A549 (cell line): ENCODE results near the gene PRSS27. TPM values are rescaled to one million over a fixed set of nuclear protein-coding genes. Genes with fewer than 3 reads are reported as not detected.

Source experiments
- ATAC-seq, 2 experiments: fragments of 200-7000 bp in 1 of 2; fragments of >200 bp in 1 of 2; cut with Nextera tagmentation in 1 of 2; cut with Tn5 transposase in 1 of 2; 3 replicates each; pipeline versions ENCODE4 v1.8.0 to v1.9.1; 2018 to 2020; ENCODE audit warnings: mild to moderate bottlenecking in 1 of 2, moderate library complexity in 1 of 2
- CTCF ChIA-PET: fragments of 300-600 bp; sonication (Branson Sonifier 250); formaldehyde crosslinking; extraction: SDS; loops from one replicate; lab custom pipeline; 2021; ENCODE audit warnings: antibody characterized with exemption, inconsistent platforms; lab: Yijun Ruan, JAX
- POLR2A ChIA-PET: fragments of 350-600 bp; formaldehyde crosslinking; extraction: SDS; loops from one replicate; lab custom pipeline; 2021; ENCODE audit warnings: antibody characterized with exemption, inconsistent platforms; lab: Yijun Ruan, JAX
- DNase-seq, 2 experiments: peaks; one replicate each; pipeline versions ENCODE4 v3.0.0 to v3.0.0-alpha.2; 2011 to 2016; ENCODE audit warnings: low read depth in 1 of 2, low spot score in 1 of 2
- FAIRE-seq: peaks from 2 replicates; lab custom pipeline; 2011; peaks lifted over from hg19 to GRCh38; lab: Jason Lieb, UNC
- H3K27ac ChIP-seq, 2 experiments: fragments of >200 bp; sonication (Bioruptor Twin); formaldehyde crosslinking; 3 replicates each; pipeline ENCODE4 v1.5.1; 2016 to 2017
- H3K4me1 ChIP-seq: fragments of >200 bp; sonication (Bioruptor Twin); formaldehyde crosslinking; 3 replicates; pipeline ENCODE4 v1.6.1; 2016
- H3K4me2 ChIP-seq: fragments of >200 bp; sonication (Bioruptor Twin); formaldehyde crosslinking; 3 replicates; pipeline ENCODE4 v1.6.1; 2016
- H3K4me3 ChIP-seq: fragments of >200 bp; sonication (Bioruptor Twin); formaldehyde crosslinking; 3 replicates; pipeline ENCODE4 v1.5.1; 2016
- H3K9me3 ChIP-seq: fragments of >200 bp; sonication (Bioruptor Twin); formaldehyde crosslinking; 3 replicates; pipeline ENCODE4 v1.6.1; 2016
- BHLHE40 ChIP-seq: IDR thresholded peaks from 2 replicates; pipeline ENCODE4 v1.6.1; 2012; ENCODE audit warnings: low read depth, low read length, inconsistent platforms
- CBX2 ChIP-seq: fragments of 200-600 bp; sonication (generic); IDR thresholded peaks from 2 replicates; pipeline ENCODE4 v1.6.1; 2016; ENCODE audit warnings: low read depth, mild to moderate bottlenecking, borderline replicate concordance
- CBX8 ChIP-seq: fragments of 200-600 bp; sonication (generic); IDR thresholded peaks from 2 replicates; pipeline ENCODE4 v1.6.1; 2016
- CEBPB ChIP-seq, 2 experiments: fragments of >200 bp in 1 of 2; sonication (Bioruptor Twin) in 1 of 2; formaldehyde crosslinking in 1 of 2; IDR thresholded peaks; 2 replicates each; pipeline ENCODE4 v1.6.1; 2012 to 2016
- CHD4 ChIP-seq: fragments of 200-600 bp; sonication (generic); IDR thresholded peaks from 2 replicates; pipeline ENCODE4 v1.6.1; 2016; ENCODE audit warnings: antibody characterized with exemption, mild to moderate bottlenecking, borderline replicate concordance
- EHF ChIP-seq: fragments of 250-450 bp; sonication (Bioruptor Pico); IDR thresholded peaks from 2 replicates; pipeline ENCODE4 v1.5.0; 2020; ENCODE audit warnings: mild to moderate bottlenecking
- EHMT2 ChIP-seq: fragments of 200-600 bp; sonication (generic); IDR thresholded peaks from 2 replicates; pipeline ENCODE4 v1.6.1; 2016; ENCODE audit warnings: antibody characterized with exemption, low read depth, mild to moderate bottlenecking, moderate library complexity
- FOXS1 ChIP-seq: fragments of 250-450 bp; sonication (Bioruptor Pico); IDR thresholded peaks from 2 replicates; pipeline ENCODE4 v1.5.0; 2020; ENCODE audit warnings: mild to moderate bottlenecking, moderate library complexity
- GATA3 ChIP-seq: IDR thresholded peaks from 2 replicates; pipeline ENCODE4 v1.6.1; 2012; ENCODE audit warnings: borderline replicate concordance
- HES2 ChIP-seq: fragments of >200 bp; sonication (Bioruptor Twin); formaldehyde crosslinking; IDR thresholded peaks from 2 replicates; pipeline ENCODE4 v1.6.1; 2016
- HMGXB4 ChIP-seq: fragments of 250-450 bp; sonication (Bioruptor Pico); IDR thresholded peaks from 2 replicates; pipeline ENCODE4 v1.5.0; 2021; ENCODE audit warnings: mild to moderate bottlenecking, moderate library complexity, borderline replicate concordance
- HOXB13 ChIP-seq: fragments of 250-450 bp; sonication (Bioruptor Pico); IDR thresholded peaks from 2 replicates; pipeline ENCODE4 v1.5.0; 2020; ENCODE audit warnings: low read depth, mild to moderate bottlenecking, moderate library complexity
- MAX ChIP-seq: IDR thresholded peaks from 2 replicates; pipeline ENCODE4 v1.6.1; 2012
- MYC ChIP-seq: IDR thresholded peaks from 2 replicates; pipeline ENCODE4 v1.6.1; 2012; ENCODE audit warnings: mild to moderate bottlenecking, inconsistent platforms, low read length, improper control_type of control experiment, borderline replicate concordance
- NFE2L2 ChIP-seq: fragments of 150-350 bp; conservative IDR thresholded peaks from 2 replicates; pipeline ENCODE4 v1.6.1; 2014; ENCODE audit warnings: low read length
- PHF8 ChIP-seq: fragments of 200-600 bp; sonication (generic); IDR thresholded peaks from 2 replicates; pipeline ENCODE4 v1.6.1; 2016; ENCODE audit warnings: low read depth, mild to moderate bottlenecking, antibody characterized with exemption, moderate library complexity, borderline replicate concordance
- POLR2A ChIP-seq: IDR thresholded peaks from 2 replicates; pipeline ENCODE4 v1.6.1; 2012; ENCODE audit warnings: mild to moderate bottlenecking, low read length
- POLR2AphosphoS2 ChIP-seq: conservative IDR thresholded peaks from 2 replicates; pipeline ENCODE4 v1.6.1; 2012; ENCODE audit warnings: low read length, improper control_type of control experiment, inconsistent platforms
- RAD21 ChIP-seq, 2 experiments: fragments of >200 bp in 1 of 2; sonication (Bioruptor Twin) in 1 of 2; formaldehyde crosslinking in 1 of 2; IDR thresholded peaks in 1 of 2; conservative IDR thresholded peaks in 1 of 2; 2 replicates in 1 of 2; 3 replicates in 1 of 2; pipeline ENCODE4 v1.6.1; 2012 to 2018; ENCODE audit warnings: inconsistent platforms in 1 of 2
- RFX5 ChIP-seq: fragments of 450-650 bp; IDR thresholded peaks from 2 replicates; pipeline ENCODE4 v1.7.1; 2014; ENCODE audit warnings: antibody characterized with exemption, mild to moderate bottlenecking, moderate library complexity
- RNF2 ChIP-seq: fragments of 200-600 bp; sonication (generic); IDR thresholded peaks from 2 replicates; pipeline ENCODE4 v1.6.1; 2016; ENCODE audit warnings: low read depth, mild to moderate bottlenecking, antibody characterized with exemption, moderate library complexity, borderline replicate concordance
- SREBF2 ChIP-seq: fragments of 450-650 bp; IDR thresholded peaks from 2 replicates; pipeline ENCODE4 v1.6.1; 2014; ENCODE audit warnings: mild to moderate bottlenecking, moderate library complexity
- USF2 ChIP-seq: fragments of 450-650 bp; IDR thresholded peaks from 2 replicates; pipeline ENCODE4 v1.6.1; 2014; ENCODE audit warnings: antibody characterized with exemption
- ZFP36 ChIP-seq: fragments of 450-650 bp; IDR thresholded peaks from 2 replicates; pipeline ENCODE4 v1.6.1; 2014; ENCODE audit warnings: borderline replicate concordance; ENCODE audit not compliant: partially characterized antibody
- ZSCAN20 ChIP-seq: fragments of 250-450 bp; sonication (Bioruptor Pico); IDR thresholded peaks from 2 replicates; pipeline ENCODE4 v1.8.0; 2022; ENCODE audit warnings: mild to moderate bottlenecking, moderate library complexity
- WGBS: methylation state at CpG from one replicate; pipeline ENCODE4 v1.1.6; 2017; ENCODE audit errors: missing lambda C conversion rate; 5-methylcytosine and 5-hydroxymethylcytosine counted together
- polyA plus RNA-seq, 4 experiments: library from polyadenylated mRNA; depleted of rRNA in 3 of 4; stranded (reverse); fragments of >200 nt; fragmentation: RNase III in 1 of 4; extraction: RNeasy Plus Mini Kit Qiagen cat#74134 plus additional on column Dnase treatment in 1 of 4; gene quantifications; 2 replicates in 3 of 4; 3 replicates in 1 of 4; pipeline ENCODE4 v1.2.3, GENCODE V29; 2011 to 2017

PRSS27 gene
- polyA plus RNA-seq, 2 of the 4 experiments (the other 2 are of a cell fraction): 1.00 to 1.2 TPM

- TF ChIP-seq HOXB13 (CRISPR knock-in tag): no peak
- no peak for TF ChIP-seq RNF2
- TF ChIP-seq SREBF2: no peak
- TF ChIP-seq POLR2AphosphoS2: no peak
- no peak for TF ChIP-seq RFX5
Observed at GRCh38 chr16:2745961-2746360, 25.9 kb upstream of the PRSS27 start (continued).

GRCh38 chr16:2745116-2745890 is 25.3 kb upstream of the PRSS27 start:
- no peaks in the 10 kb centered on the region for H3K4me1 ChIP-seq
- H3K4me3 ChIP-seq: no peak overlapping the region
- H3K9me3 ChIP-seq: no peaks in the 10 kb centered on the region
- no peak overlapping the region for H3K4me2 ChIP-seq
- no peak overlapping the region for H3K27ac ChIP-seq
- FAIRE-seq: no peak
- TF ChIP-seq RAD21 (conservative IDR thresholded peaks at IDR 0.05 in 1 of 2, IDR thresholded peaks at IDR 0.05 in 1 of 2) (no peak), CHD4 (no peak), ZFP36 (no peak), USF2 (no peak), EHF (CRISPR knock-in tag) (no peak), ZSCAN20 (CRISPR knock-in tag) (no peak), MAX (no peak), CBX2 (no peak), HMGXB4 (no peak), HES2 (no peak), PHF8 (no peak), FOXS1 (CRISPR knock-in tag) (no peak), NFE2L2 (no peak), MYC (no peak), EHMT2 (no peak), POLR2A (no peak)
- DNase-seq: no peak
- peak in 1 of 2 experiments; percentile 27; a peak in 3 of 6 replicates for ATAC-seq
- ChIA-PET POLR2A (interaction anchor here (0.6 to 0.8 kb wide), 2 partner anchors 63 to 201 kb away, joined by 4 read pairs; partner anchors contain the start of gene KCTD5), CTCF (interaction anchor here (0.7 to 1.0 kb wide), 2 partner anchors 20 to 175 kb away, joined by 3 to 4 read pairs; no protein-coding TSS in a partner anchor)
- WGBS: 88% methylated on average over 9 of the region's 15 CpGs

GRCh38 chr16:2744711-2745110 is 24.7 kb upstream of the PRSS27 start:
- Histone ChIP-seq H3K4me3 (no peak overlapping the region), H3K9me3 (no peaks in the 10 kb centered on the region), H3K4me1 (no peaks in the 10 kb centered on the region), H3K27ac (no peak overlapping the region), H3K4me2 (no peak overlapping the region)
- CTCF ChIA-PET: no interaction called here
- WGBS: 90% methylated on average over 6 of the region's 6 CpGs
- DNase-seq (no peak), FAIRE-seq (no peak), ATAC-seq (no peak)
- POLR2A ChIA-PET: no interaction called here
- TF ChIP-seq GATA3 (no peak), CBX8 (no peak), CEBPB (IDR thresholded peaks at IDR 0.05) (no peak), BHLHE40 (no peak), POLR2AphosphoS2 (no peak), PHF8 (no peak), FOXS1 (CRISPR knock-in tag) (no peak)
